Measurements from ENCODE around the gene EYS.
"Not testable (repeated sequence)": the region's sequence is repeated elsewhere in the genome, so short reads cannot be mapped to it uniquely, and the experiment has no call there.

DNA sequence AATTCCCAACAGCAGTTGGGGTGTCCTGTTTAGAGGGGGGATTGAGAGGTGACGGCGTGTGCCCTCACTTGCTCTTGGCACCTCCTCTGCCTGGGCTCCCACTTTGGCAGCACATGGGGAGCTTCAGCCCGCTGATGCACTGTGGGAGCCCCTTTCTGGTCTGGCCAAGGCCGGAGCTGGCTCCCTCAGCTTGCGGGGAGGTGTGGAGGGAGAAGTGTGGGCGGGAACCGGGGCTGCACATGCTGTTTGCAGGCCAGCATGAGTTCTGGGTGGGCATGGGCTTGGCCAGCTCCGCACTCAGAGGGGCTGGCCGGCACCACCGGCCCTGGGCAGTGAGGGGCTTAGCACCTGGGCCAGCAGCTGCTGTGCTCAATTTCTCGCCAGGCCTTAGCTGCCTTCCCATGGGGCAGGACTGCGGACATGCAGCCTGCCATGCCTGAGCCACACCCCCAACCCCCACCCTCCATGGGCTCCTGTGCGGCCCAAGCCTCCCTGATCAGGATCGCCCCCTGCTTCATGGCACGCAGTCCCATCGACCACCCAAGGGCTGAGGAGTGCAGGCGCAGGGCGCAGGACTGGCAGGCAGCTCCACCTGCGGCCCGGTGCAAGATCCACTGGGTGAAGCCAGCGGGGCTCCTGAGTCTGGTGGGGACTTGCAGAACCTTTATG is 1675.9 kb downstream of the EYS start:
- TF ChIP-seq CTCF (CRISPR knock-in tag; IDR thresholded peaks at IDR 0.05); MYC (CRISPR knock-in tag; IDR thresholded peaks at IDR 0.05; ENCODE audit: borderline replicate concordance); FOXJ3 (CRISPR knock-in tag; IDR thresholded peaks at IDR 0.05; ENCODE audit: borderline replicate concordance); ZNF674 (CRISPR knock-in tag; IDR thresholded peaks at IDR 0.05; ENCODE audit: low read depth); ZNF580 (CRISPR knock-in tag; IDR thresholded peaks at IDR 0.05; ENCODE audit: borderline replicate concordance, low read depth); ZFP91 (CRISPR knock-in tag; IDR thresholded peaks at IDR 0.05; ENCODE audit: borderline replicate concordance); TP53 (CRISPR knock-in tag; conservative IDR thresholded peaks at IDR 0.05); ZNF3 (CRISPR knock-in tag; IDR thresholded peaks at IDR 0.05); MXD4 (CRISPR knock-in tag; IDR thresholded peaks at IDR 0.05); THYN1 (CRISPR knock-in tag; IDR thresholded peaks at IDR 0.05; ENCODE audit: borderline replicate concordance, low read depth); POLR2A (IDR thresholded peaks at IDR 0.05; ENCODE audit: insufficient read depth in 1 of 2, low read depth in 2 of 2, low read length in 2 of 2); JUNB (CRISPR knock-in tag; IDR thresholded peaks at IDR 0.05; ENCODE audit: borderline replicate concordance); MYNN (CRISPR knock-in tag; IDR thresholded peaks at IDR 0.05; ENCODE audit: low read depth): not testable (repeated sequence)

Measured in HepG2 (cell line).